ENCODE results near the gene FBLN2.

DNA sequence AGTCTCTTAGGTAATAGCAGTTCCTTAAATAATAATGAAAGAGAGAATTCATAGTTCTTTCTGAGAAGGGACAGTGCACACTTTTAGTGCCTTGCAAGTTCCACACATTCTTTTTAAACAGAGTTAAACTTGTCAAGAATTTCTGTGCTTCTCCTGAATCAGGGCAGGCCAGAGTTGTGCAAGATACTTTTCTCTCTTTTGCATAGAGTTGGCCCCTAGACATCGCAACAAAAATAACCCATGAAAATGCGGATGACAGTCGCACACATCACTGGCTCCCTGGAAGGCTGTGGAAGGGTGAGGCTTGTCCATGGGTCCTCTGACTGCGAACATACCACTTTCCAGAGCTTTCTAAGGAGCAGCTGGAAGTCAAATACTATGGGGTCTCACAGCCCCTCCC lies 40.1 kb downstream of the FBLN2 start:
- TF ChIP-seq, protein P1, sequence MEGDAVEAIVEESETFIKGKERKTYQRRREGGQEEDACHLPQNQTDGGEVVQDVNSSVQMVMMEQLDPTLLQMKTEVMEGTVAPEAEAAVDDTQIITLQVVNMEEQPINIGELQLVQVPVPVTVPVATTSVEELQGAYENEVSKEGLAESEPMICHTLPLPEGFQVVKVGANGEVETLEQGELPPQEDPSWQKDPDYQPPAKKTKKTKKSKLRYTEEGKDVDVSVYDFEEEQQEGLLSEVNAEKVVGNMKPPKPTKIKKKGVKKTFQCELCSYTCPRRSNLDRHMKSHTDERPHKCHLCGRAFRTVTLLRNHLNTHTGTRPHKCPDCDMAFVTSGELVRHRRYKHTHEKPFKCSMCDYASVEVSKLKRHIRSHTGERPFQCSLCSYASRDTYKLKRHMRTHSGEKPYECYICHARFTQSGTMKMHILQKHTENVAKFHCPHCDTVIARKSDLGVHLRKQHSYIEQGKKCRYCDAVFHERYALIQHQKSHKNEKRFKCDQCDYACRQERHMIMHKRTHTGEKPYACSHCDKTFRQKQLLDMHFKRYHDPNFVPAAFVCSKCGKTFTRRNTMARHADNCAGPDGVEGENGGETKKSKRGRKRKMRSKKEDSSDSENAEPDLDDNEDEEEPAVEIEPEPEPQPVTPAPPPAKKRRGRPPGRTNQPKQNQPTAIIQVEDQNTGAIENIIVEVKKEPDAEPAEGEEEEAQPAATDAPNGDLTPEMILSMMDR (IDR thresholded peaks at IDR 0.05): no peak
- TF ChIP-seq POLR2A (IDR thresholded peaks at IDR 0.05): no peak

Measured in Peyer's patch (tissue), 4 donors.